GM19455 (cell line): Measurements from ENCODE around the gene TOP3B.

Source experiments
- ATAC-seq: cut with Tn5 transposase; IDR thresholded peaks from one replicate; pipeline ENCODE4 v1.9.1; 2021; ENCODE audit not compliant: unreplicated experiment

Gene TOP3B

DNA sequence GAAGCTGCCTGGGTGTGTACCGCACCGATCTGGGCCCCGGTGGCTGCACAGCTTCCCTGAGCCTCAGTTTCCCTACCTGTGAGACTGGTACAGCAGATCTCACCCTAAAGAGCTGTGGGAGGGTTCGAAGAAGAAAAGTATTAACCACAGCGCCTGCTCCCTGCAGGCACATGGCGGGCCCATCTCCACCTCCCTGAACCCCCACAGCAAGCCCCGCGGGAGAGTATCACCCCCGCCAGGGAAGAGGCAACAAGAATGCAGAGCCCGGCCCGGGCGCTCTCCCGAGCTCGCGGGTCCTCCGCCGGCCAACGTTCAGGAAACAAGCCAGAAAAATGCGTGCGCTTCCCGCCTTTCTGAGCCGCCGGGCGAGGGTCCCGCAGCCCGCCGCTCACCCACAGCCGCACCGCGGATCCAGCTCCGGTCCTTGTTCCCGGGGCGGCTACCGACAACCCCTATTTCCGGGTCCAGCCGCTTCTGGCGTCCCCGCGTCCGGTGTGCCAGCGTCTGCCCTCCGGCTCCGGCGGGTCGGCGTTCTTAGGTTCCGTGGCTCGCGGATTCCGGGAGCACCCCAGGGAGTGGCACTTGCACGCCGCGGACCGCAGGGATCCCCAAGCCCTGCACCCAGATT is at the start of gene TOP3B:
TSS of gene TOP3B (minus strand) at position 450 of the 628 bp plus-strand sequence. CDS start 7,078 bp downstream, outside the sequence.
- ATAC-seq, result peak; percentile 61

DNA sequence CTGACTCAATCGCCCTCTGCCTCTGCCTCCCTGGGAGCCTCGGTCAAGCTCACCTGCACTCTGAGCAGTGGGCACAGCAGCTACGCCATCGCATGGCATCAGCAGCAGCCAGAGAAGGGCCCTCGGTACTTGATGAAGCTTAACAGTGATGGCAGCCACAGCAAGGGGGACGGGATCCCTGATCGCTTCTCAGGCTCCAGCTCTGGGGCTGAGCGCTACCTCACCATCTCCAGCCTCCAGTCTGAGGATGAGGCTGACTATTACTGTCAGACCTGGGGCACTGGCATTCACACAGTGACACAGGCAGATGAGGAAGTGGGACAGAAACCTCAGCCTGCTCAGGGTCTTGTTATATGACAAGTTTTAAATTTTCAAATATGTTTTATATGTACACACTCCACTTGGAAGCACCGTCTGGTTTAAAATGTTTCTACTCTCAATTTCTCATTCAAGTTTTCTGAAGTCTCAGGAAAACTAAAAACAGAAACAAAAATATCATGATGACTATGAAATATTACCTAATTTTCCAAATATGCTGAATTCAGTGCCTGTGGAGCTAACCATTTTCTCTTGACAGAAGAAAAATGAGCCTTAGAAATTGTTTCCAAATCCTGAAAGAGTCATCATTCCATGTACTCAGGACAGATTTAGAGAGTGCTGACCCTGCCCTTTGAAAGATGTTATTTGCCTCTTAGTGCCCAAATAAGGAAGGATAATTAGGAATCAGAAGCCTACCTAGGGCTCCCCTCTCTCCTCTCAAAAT is 48.8 kb upstream of the TOP3B start:
- ATAC-seq, result no peak

GRCh38 chr22:22030493-22031182 is 48.1 kb upstream of the TOP3B start:
- no peak for ATAC-seq

DNA sequence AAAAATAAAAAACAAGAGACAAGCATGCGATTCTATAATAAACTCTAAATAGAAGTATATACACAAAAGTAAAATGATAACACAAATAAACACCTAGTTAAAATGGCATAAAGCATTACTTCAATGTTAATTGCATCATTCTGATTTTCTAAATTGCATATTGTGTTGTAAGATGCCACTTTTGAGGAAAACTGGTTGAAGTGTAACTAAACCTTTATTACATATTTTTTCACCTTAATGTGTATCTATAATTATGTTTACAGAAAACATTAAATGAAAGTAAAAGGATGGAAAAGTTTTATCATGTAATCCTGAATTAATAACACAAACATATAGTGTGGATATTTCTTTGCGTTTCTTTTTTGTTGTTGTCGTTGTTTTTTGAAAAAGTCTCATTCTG is 45.4 kb upstream of the TOP3B start:
- no peak for ATAC-seq

DNA sequence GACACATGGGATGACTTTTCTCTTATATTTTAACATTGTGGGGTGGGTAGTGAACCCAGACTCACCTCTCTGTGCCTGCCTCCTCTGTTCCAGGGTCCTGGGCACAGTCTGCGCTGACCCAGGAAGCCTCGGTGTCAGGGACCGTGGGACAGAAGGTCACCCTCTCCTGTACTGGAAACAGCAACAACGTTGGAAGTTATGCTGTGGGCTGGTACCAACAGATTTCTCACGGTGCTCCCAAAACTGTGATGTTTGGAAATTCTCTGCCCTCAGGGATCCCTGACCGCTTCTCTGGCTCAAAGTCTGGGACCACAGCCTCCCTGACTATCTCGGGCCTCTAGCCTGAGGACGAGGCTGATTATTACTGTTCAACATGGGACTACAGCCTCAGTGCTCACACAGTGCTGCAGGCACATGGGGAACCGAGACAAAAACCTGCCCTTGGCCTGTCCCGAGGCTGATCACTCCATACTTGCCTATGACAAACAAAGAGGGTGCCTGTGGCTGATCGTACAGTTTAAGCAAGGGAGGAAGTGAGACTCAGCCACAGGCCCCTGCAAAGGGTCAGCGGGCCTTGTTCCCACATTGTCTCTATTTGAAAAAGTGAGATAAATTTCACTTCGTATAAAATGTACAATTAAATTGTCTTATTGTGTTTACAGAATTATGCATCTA is 43.7 kb upstream of the TOP3B start:
- ATAC-seq, result no peak

- ATAC-seq, result no peak
Observed at GRCh38 chr22:22025320-22026156, 43.0 kb upstream of the TOP3B start.

- ATAC-seq, result no peak
Observed at GRCh38 chr22:22024440-22024839, 41.9 kb upstream of the TOP3B start.

- ATAC-seq, result no peak
Observed at GRCh38 chr22:22023581-22024137, 41.1 kb upstream of the TOP3B start.

GRCh38 chr22:22022947-22023534 is 40.5 kb upstream of the TOP3B start:
- no peak for ATAC-seq

GRCh38 chr22:22022255-22022840 is 39.8 kb upstream of the TOP3B start:
- no peak for ATAC-seq

DNA sequence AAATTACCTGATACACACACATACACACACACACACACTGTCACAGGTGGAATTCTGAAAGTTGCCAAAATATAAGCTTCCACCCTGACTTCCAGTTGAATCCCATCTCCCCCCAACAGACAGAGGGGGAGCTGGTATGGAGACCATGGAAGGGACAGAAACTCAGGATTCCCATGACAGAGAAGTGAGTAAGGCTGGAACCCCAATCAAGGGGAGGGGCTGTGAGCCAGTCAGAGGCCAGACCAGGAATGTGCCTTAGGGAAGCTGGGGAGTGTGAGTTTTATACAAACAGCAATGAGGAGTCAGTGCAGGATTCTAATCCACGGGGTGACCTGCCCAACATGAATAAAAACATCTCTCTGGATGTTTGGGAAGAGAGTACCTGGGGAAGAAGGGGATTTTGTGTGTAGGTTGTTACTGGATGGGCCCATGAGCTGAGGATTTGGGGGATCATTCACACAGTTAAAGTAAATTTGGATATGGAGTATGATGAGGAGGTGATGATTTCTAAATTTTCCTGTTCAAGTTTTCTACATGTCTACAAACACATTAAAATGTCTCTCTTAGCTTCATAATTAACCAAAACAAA is 38.7 kb upstream of the TOP3B start:
- no peak for ATAC-seq

- ATAC-seq, result no peak
Observed at GRCh38 chr22:22020425-22020852, 37.9 kb upstream of the TOP3B start.

GRCh38 chr22:22019659-22020424 is 37.3 kb upstream of the TOP3B start:
- no peak for ATAC-seq

DNA sequence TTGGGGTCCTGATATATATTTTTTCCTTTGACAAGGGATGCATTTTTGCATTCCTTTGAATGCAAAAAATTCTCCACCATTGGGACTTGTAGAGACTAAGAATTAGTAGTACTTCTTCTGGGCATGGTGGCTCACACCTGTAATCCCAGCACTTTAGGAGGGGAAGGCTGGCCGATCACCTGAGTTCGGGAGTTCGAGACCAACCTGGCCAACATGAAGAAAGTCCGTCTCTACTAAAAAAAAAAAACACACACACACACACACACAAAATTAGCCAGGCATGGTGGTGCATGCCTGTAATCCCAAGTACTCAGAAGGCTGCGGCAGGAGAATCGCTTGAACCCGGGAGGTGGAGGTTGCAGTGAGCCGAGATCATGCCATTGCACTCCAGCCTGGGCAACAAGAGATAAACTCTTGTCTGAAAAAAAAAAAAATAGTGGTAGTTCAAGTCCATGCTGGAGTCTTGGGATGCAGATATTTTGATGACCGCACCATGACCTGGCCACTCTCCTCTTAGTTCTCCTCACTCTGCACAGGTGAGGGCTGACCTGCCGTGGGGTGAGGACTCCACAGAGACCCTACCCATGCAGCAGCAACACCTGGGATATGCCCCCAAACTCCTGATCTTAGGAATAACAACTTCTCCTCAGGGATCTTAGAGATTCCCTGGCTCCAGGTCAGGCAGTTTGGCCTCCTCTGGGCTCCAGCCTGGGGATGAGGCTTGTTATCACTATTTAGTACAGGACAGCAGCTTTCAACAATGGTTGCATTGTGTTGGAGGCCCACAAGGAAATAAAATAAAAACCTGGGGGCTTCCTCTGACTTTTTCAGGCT is 36.5 kb upstream of the TOP3B start:
- no peak for ATAC-seq

DNA sequence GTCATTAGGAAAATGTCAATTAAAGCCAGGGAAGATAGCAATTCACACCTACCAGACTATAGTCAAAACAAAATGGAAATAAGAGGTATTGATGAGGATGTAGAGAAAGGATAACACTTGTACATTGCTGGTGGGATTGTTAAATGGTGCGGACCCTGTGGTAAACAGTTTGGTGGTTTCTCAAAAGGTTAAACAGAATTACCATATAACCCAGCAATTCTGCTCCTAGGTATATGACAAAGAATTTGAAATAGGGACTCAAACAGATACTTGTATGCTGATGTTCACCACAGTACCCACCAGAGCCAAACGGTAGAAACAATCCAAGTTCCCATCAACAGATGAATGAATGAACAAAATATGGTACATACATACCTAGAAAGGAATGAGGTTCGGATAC is 33.0 kb upstream of the TOP3B start:
- ATAC-seq, result no peak

DNA sequence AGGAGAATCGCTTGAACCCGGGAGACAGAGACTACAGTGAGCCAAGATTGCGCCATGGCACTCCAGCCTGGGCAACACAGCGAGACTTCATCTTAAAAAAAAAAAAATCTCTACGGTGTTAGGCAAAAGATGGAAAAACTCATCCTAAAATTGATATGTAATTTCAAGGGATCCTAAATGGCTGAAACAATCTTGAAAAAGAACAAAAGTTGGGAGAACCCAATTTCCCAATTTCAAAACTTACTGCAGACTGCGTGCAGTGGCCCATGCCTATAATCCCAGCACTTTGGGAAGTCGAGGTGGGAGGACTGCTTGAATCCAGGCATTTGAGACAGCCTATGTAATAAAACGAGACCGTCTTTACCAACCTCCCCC is 31.7 kb upstream of the TOP3B start:
- no peak for ATAC-seq

DNA sequence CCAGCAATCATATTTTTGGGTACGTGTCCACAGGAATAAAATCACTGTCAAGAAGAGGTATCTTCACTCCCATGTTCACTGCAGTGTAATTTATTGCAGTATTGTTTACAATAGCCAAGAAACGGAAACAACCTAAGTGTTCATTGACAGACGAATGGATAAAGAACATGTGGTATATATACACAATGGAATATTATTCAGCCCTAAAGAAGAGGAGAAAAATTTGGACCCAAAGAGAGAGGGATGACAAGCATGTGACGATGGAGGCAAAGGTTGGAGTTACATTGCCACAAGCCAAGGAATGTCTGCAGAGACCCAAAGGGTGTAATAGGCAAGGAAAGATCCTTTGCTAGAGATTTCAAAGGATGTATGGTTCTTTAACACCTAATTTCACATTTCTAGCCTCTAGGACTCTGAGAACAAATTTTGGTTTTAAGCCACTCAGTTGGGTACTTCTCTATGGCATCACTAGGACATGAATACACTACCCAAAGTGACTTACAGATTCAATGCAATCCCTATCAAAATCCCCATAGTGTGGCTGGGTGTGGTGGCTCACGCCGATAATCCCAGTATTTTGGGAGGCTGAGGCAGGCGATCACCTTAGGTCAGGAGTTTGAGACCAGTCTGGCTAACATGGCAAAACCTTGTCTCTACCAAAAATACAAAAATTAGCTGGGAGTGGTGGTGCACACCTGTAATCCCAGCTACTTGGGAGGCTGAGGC is 31.1 kb upstream of the TOP3B start:
- ATAC-seq, result no peak
